LNCaP clone FGC (cell line): Measurements from ENCODE around the gene NEK7.
"Not testable (repeated sequence)": the region's sequence is repeated elsewhere in the genome, so short reads cannot be mapped to it uniquely, and the experiment has no call there.

Experiments
- DNase-seq: peaks from one replicate; pipeline ENCODE4 v3.0.0-alpha.2; 2011; ENCODE audit warnings: low read depth
- H3K4me3 ChIP-seq: 2 replicates; pipeline ENCODE4 v1.5.1; 2011; ENCODE audit warnings: mild to moderate bottlenecking, low read depth, low read length, control low read depth
- CTCF ChIP-seq: IDR thresholded peaks from 2 replicates; pipeline ENCODE4 v1.5.1; 2012; ENCODE audit warnings: mild to moderate bottlenecking; ENCODE audit not compliant: control insufficient read depth, insufficient read depth; ENCODE audit errors: extremely low read depth

NEK7 gene

GRCh38 chr1:198125995-198126735, 30.6 kb upstream of the NEK7 start:
- DNase-seq: no peak
- no peak overlapping the region for H3K4me3 ChIP-seq
- TF ChIP-seq CTCF: no peak

GRCh38 chr1:198128533-198128932, 28.3 kb upstream of the NEK7 start:
- no peak overlapping the region for H3K4me3 ChIP-seq
- no peak for TF ChIP-seq CTCF

GRCh38 chr1:198130053-198130452, 26.7 kb upstream of the NEK7 start:
- H3K4me3 ChIP-seq, DNase-seq: not testable (repeated sequence)

More at GRCh38 chr1:198128533-198128932, 28.3 kb upstream of the NEK7 start:
- no peak for DNase-seq

GRCh38 chr1:198132060-198132781, 24.6 kb upstream of the NEK7 start:
- TF ChIP-seq CTCF: no peak
- no peak overlapping the region for H3K4me3 ChIP-seq
- peak; percentile 69 for DNase-seq

- no peak for DNase-seq
- no peak overlapping the region for H3K4me3 ChIP-seq
- TF ChIP-seq CTCF: no peak
These were observed 22.5 kb upstream of the NEK7 start for GRCh38 chr1:198134252-198134651.

- no peak for TF ChIP-seq CTCF
- no peak overlapping the region for H3K4me3 ChIP-seq
- no peak for DNase-seq
These were observed 21.4 kb upstream of the NEK7 start for GRCh38 chr1:198135366-198135765.

- H3K4me3 ChIP-seq: no peak overlapping the region
- TF ChIP-seq CTCF: no peak
These were observed 15.0 kb upstream of the NEK7 start for GRCh38 chr1:198141668-198142351.

More at GRCh38 chr1:198141668-198142351, 15.0 kb upstream of the NEK7 start:
- DNase-seq: no peak
